ENCODE measurements around the gene LRRFIP2. TPM values are rescaled to one million over a fixed set of nuclear protein-coding genes. Genes with fewer than 3 reads are reported as not detected.
A peak's percentile ranks its signal among the peaks of the same experiment; 100 is the strongest.

LRRFIP2 gene
- total and polyA plus RNA-seq, 2 experiments from 2014 or later = 77.6 to 77.7 TPM

- H3K9ac ChIP-seq = no peak overlapping the region
- no peak overlapping the region for H2AFZ ChIP-seq
- no peaks in the 10 kb centered on the region for H3K9me3 ChIP-seq (ENCODE audit: low read depth)
- 0 out of 2 replicates have a peak, but pooled peaks cover 9% of the 10 kb centered on the region for H4K20me1 ChIP-seq (ENCODE audit: insufficient read depth)
- no peaks in the 10 kb centered on the region for H3K9me2 ChIP-seq (ENCODE audit: insufficient read depth)
- H3K36me3 ChIP-seq (ENCODE audit: low read depth) = peaks cover 55% of the 10 kb centered on the region
- H3K4me2 ChIP-seq (ENCODE audit: unreplicated experiment) = peak overlapping the region; percentile 19
- H3K4me3 ChIP-seq = no peak overlapping the region
- H3K27ac ChIP-seq = no peak overlapping the region
- in situ Hi-C loops (cut with MboI) = no loop called here
- TF ChIP-seq EZH2 (IDR thresholded peaks at IDR 0.05; ENCODE audit: insufficient read depth, poor library complexity, severe bottlenecking) (no peak), EZH2phosphoT487 (IDR thresholded peaks at IDR 0.05; ENCODE audit: insufficient read depth, low read depth) (no peak)
- no peaks in the 10 kb centered on the region for H3K27me3 ChIP-seq (replicated peaks; ENCODE audit: insufficient read depth)
- DNase-seq = no peak
- H3F3A ChIP-seq (ENCODE audit: insufficient read depth) = peaks cover 19% of the 10 kb centered on the region
- WGBS, 2 experiments (ENCODE audit: low coverage in 1 of 2, low lambda C conversion rate in 2 of 2, missing lambda C conversion rate in 2 of 2) = 91 to 100% methylated on average over 1 of the region's 1 CpG
- peaks cover 19% of the 10 kb centered on the region for H3K4me1 ChIP-seq (ENCODE audit: insufficient read depth)
- peaks cover 97% of the 10 kb centered on the region for H3K79me2 ChIP-seq (ENCODE audit: insufficient read depth)
Measured at GRCh38 chr3:37170060-37170459, 4.3 kb downstream of the LRRFIP2 start.

- DNase-seq = no peak
- Histone ChIP-seq H3K4me1 (ENCODE audit: insufficient read depth) (peaks cover 25% of the 10 kb centered on the region), H4K20me1 (ENCODE audit: insufficient read depth) (0 out of 2 replicates have a peak, but pooled peaks cover 3% of the 10 kb centered on the region), H3K27me3 (replicated peaks; ENCODE audit: insufficient read depth) (no peaks in the 10 kb centered on the region), H3F3A (ENCODE audit: insufficient read depth) (peaks cover 17% of the 10 kb centered on the region), H3K4me3 (no peak overlapping the region), H3K4me2 (ENCODE audit: unreplicated experiment) (no peak overlapping the region), H3K9me2 (ENCODE audit: insufficient read depth) (no peaks in the 10 kb centered on the region), H3K27ac (no peak overlapping the region), H3K79me2 (ENCODE audit: insufficient read depth) (peaks cover 99% of the 10 kb centered on the region), H3K36me3 (ENCODE audit: low read depth) (peaks cover 52% of the 10 kb centered on the region), H3K9ac (no peak overlapping the region), H3K9me3 (ENCODE audit: low read depth) (no peaks in the 10 kb centered on the region), H2AFZ (no peak overlapping the region)
- in situ Hi-C loops (cut with MboI) = no loop called here
- TF ChIP-seq EZH2 (IDR thresholded peaks at IDR 0.05; ENCODE audit: insufficient read depth, poor library complexity, severe bottlenecking) (no peak), EZH2phosphoT487 (IDR thresholded peaks at IDR 0.05; ENCODE audit: insufficient read depth, low read depth) (no peak)
- 100% methylated on average over 1 of the region's 1 CpG for WGBS, 2 experiments (ENCODE audit: low coverage in 1 of 2, low lambda C conversion rate in 2 of 2, missing lambda C conversion rate in 2 of 2)
Measured at GRCh38 chr3:37168896-37169295, 5.5 kb downstream of the LRRFIP2 start.

- H3K79me2 ChIP-seq (ENCODE audit: insufficient read depth) = peaks cover 96% of the 10 kb centered on the region
- H3K27ac ChIP-seq = peak overlapping the region; percentile 85
- peaks cover 57% of the 10 kb centered on the region for H3F3A ChIP-seq (ENCODE audit: insufficient read depth)
- in situ Hi-C loops (cut with MboI) = no loop called here
- peak overlapping the region; percentile 54 for H3K4me2 ChIP-seq (ENCODE audit: unreplicated experiment)
- H3K9me2 ChIP-seq (ENCODE audit: insufficient read depth) = no peaks in the 10 kb centered on the region
- no peaks in the 10 kb centered on the region for H4K20me1 ChIP-seq (ENCODE audit: insufficient read depth)
- H3K36me3 ChIP-seq (ENCODE audit: low read depth) = peaks cover 18% of the 10 kb centered on the region; the same call in 1 of the 2 replicates
- no peaks in the 10 kb centered on the region for H3K9me3 ChIP-seq (ENCODE audit: low read depth)
- H3K9ac ChIP-seq = peak overlapping the region; percentile 46
- DNase-seq = peak; percentile 91
- TF ChIP-seq EZH2phosphoT487 (IDR thresholded peaks at IDR 0.05; ENCODE audit: insufficient read depth, low read depth) (no peak), EZH2 (IDR thresholded peaks at IDR 0.05; ENCODE audit: insufficient read depth, poor library complexity, severe bottlenecking) (no peak)
- no peak overlapping the region for H2AFZ ChIP-seq
- H3K4me3 ChIP-seq = peak overlapping the region; percentile 25; the same call in 1 of the 2 replicates
- H3K4me1 ChIP-seq (ENCODE audit: insufficient read depth) = peaks cover 42% of the 10 kb centered on the region
- WGBS, 2 experiments (ENCODE audit: low coverage in 1 of 2, low lambda C conversion rate in 2 of 2, missing lambda C conversion rate in 2 of 2) = 9 to 10% methylated on average over 3 of the region's 3 CpGs
- no peaks in the 10 kb centered on the region for H3K27me3 ChIP-seq (replicated peaks; ENCODE audit: insufficient read depth)
Measured at GRCh38 chr3:37163262-37164015, 10.9 kb downstream of the LRRFIP2 start.

- Histone ChIP-seq H3F3A (ENCODE audit: insufficient read depth) (peaks cover 57% of the 10 kb centered on the region), H3K36me3 (ENCODE audit: low read depth) (peaks cover 11% of the 10 kb centered on the region; the same call in 1 of the 2 replicates), H3K9me3 (ENCODE audit: low read depth) (no peaks in the 10 kb centered on the region), H3K79me2 (ENCODE audit: insufficient read depth) (peaks cover 96% of the 10 kb centered on the region), H3K4me1 (ENCODE audit: insufficient read depth) (peaks cover 42% of the 10 kb centered on the region), H3K4me2 (ENCODE audit: unreplicated experiment) (peak overlapping the region; percentile 54), H3K27me3 (replicated peaks; ENCODE audit: insufficient read depth) (no peaks in the 10 kb centered on the region), H3K27ac (peak overlapping the region; percentile 85), H3K4me3 (no peak overlapping the region), H3K9me2 (ENCODE audit: insufficient read depth) (no peaks in the 10 kb centered on the region), H2AFZ (no peak overlapping the region), H4K20me1 (ENCODE audit: insufficient read depth) (no peaks in the 10 kb centered on the region), H3K9ac (peak overlapping the region; percentile 4; the same call in 1 of the 2 replicates)
- 97% methylated on average over 3 of the region's 3 CpGs for WGBS, 2 experiments (ENCODE audit: low coverage in 1 of 2, low lambda C conversion rate in 2 of 2, missing lambda C conversion rate in 2 of 2)
- DNase-seq = no peak
- in situ Hi-C loops (cut with MboI) = no loop called here
- TF ChIP-seq EZH2phosphoT487 (IDR thresholded peaks at IDR 0.05; ENCODE audit: insufficient read depth, low read depth) (no peak), EZH2 (IDR thresholded peaks at IDR 0.05; ENCODE audit: insufficient read depth, poor library complexity, severe bottlenecking) (no peak)
Measured at GRCh38 chr3:37162501-37163245, 11.7 kb downstream of the LRRFIP2 start.

Data from GM23248 (cell line).